GM19328 (cell line): ENCODE results near the gene CCDC88C.
"Not testable (repeated sequence)": the region's sequence is repeated elsewhere in the genome, so short reads cannot be mapped to it uniquely, and the experiment has no call there.

Experiments used
- ATAC-seq: cut with Tn5 transposase; IDR thresholded peaks from one replicate; pipeline ENCODE4 v1.9.1; 2021; ENCODE audit warnings: mild to moderate bottlenecking, moderate library complexity; ENCODE audit not compliant: unreplicated experiment

The CCDC88C gene

GRCh38 chr14:91232603-91233002 lies 185.0 kb downstream of the CCDC88C start:
- no peak for ATAC-seq

- no peak for ATAC-seq
These were observed 185.6 kb downstream of the CCDC88C start for GRCh38 chr14:91232052-91232451.

- no peak for ATAC-seq
These were observed 186.2 kb downstream of the CCDC88C start for GRCh38 chr14:91231446-91231845.

- no peak for ATAC-seq
These were observed 187.1 kb downstream of the CCDC88C start for GRCh38 chr14:91230397-91231035.

- peak; percentile 55 for ATAC-seq
These were observed 187.8 kb downstream of the CCDC88C start for GRCh38 chr14:91229743-91230200.

- no peak for ATAC-seq
These were observed 188.6 kb downstream of the CCDC88C start for GRCh38 chr14:91229005-91229382.

GRCh38 chr14:91228112-91229004 lies 189.3 kb downstream of the CCDC88C start:
- peak; percentile 70 for ATAC-seq

- ATAC-seq, result no peak
These were observed 190.4 kb downstream of the CCDC88C start for GRCh38 chr14:91227183-91227628.

- not testable (repeated sequence) for ATAC-seq
These were observed 191.3 kb downstream of the CCDC88C start for GRCh38 chr14:91226360-91226759.

- no peak for ATAC-seq
These were observed 192.6 kb downstream of the CCDC88C start for GRCh38 chr14:91225025-91225424.

GRCh38 chr14:91223028-91223783 lies 194.4 kb downstream of the CCDC88C start:
- ATAC-seq, result no peak
